ENCODE data around the gene LRRC27. TPM values are rescaled to one million over a fixed set of nuclear protein-coding genes. Genes with fewer than 3 reads are reported as not detected.
"Not testable (repeated sequence)": the region's sequence is repeated elsewhere in the genome, so short reads cannot be mapped to it uniquely, and the experiment has no call there.

LRRC27 gene
- polyA plus RNA-seq, 3 donors: 3.6 to 12.8 (median 3.6) TPM

- Histone ChIP-seq H3K9ac (ENCODE audit: insufficient read depth, low read length, poor library complexity, severe bottlenecking) (peak overlapping the region; percentile 65), H3K27me3 (ENCODE audit: control insufficient read depth in 2 of 2, insufficient read depth in 2 of 2, low read length in 2 of 2) (no peaks in the 10 kb centered on the region), H3K36me3 (replicated peaks in 1 of 2; ENCODE audit: control insufficient read depth in 1 of 2, insufficient read depth in 2 of 2, low read length in 2 of 2) (peaks cover 0 to 7% of the 10 kb centered on the region in 2 donors), H3K4me3 (replicated peaks in 1 of 3; ENCODE audit: low read depth in 2 of 3, low read length in 3 of 3) (peak overlapping the region; percentile 60 to 85 (median 79)), H3K9me3 (replicated peaks in 1 of 2; ENCODE audit: control insufficient read depth in 1 of 2, insufficient read depth in 1 of 2, low read length in 2 of 2) (no peaks in the 10 kb centered on the region), H3K27ac (ENCODE audit: low read depth in 1 of 2, low read length in 2 of 2) (peak overlapping the region; percentile 71 to 82), H3K4me2 (replicated peaks; ENCODE audit: extremely low read depth, low read length, poor library complexity, severe bottlenecking) (peak overlapping the region; percentile 73), H2AFZ (ENCODE audit: insufficient read depth, low read depth, low read length, poor library complexity, severe bottlenecking) (peak overlapping the region; percentile 79), H3K4me1 (ENCODE audit: control insufficient read depth in 1 of 2, insufficient read depth in 2 of 2, low read length in 2 of 2) (peaks cover 39 to 48% of the 10 kb centered on the region in 2 donors), H4K20me1 (ENCODE audit: insufficient read depth, low read length) (no peaks in the 10 kb centered on the region), H3K79me2 (ENCODE audit: insufficient read depth, low read length) (peaks cover 12% of the 10 kb centered on the region)
- no peaks in the 10 kb centered on the region for H3K9me3 Mint-ChIP-seq
- H3K36me3 Mint-ChIP-seq: peaks cover 23 to 32% of the 10 kb centered on the region in 2 donors
- peaks cover 0 to 1% (median 1%) of the 10 kb centered on the region in 3 donors for H3K27me3 Mint-ChIP-seq (ENCODE audit: low read depth in 3 of 3)
- peak in 2 of 3 donors; percentile 39 to 53 for DNase-seq
- peaks cover 49% of the 10 kb centered on the region for H3K4me1 Mint-ChIP-seq
- peak overlapping the region; percentile 93 to 97 for H3K4me3 Mint-ChIP-seq
- WGBS (ENCODE audit: insufficient coverage): 30% methylated on average over 12 of the region's 19 CpGs
- TF ChIP-seq, protein P1, sequence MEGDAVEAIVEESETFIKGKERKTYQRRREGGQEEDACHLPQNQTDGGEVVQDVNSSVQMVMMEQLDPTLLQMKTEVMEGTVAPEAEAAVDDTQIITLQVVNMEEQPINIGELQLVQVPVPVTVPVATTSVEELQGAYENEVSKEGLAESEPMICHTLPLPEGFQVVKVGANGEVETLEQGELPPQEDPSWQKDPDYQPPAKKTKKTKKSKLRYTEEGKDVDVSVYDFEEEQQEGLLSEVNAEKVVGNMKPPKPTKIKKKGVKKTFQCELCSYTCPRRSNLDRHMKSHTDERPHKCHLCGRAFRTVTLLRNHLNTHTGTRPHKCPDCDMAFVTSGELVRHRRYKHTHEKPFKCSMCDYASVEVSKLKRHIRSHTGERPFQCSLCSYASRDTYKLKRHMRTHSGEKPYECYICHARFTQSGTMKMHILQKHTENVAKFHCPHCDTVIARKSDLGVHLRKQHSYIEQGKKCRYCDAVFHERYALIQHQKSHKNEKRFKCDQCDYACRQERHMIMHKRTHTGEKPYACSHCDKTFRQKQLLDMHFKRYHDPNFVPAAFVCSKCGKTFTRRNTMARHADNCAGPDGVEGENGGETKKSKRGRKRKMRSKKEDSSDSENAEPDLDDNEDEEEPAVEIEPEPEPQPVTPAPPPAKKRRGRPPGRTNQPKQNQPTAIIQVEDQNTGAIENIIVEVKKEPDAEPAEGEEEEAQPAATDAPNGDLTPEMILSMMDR (IDR thresholded peaks at IDR 0.05): no peak
- H3K27ac Mint-ChIP-seq: peak overlapping the region; percentile 90 to 95 (median 92)
- intact Hi-C loops (cut with micrococcal nuclease): loop anchor here in 1 of 2 donors (10.0 kb wide), 1 partner anchor 198 kb away; the partner anchor contains the start of gene INPP5A
These were observed 5.0 kb downstream of the LRRC27 start for GRCh38 chr10:132336919-132337407.

DNA sequence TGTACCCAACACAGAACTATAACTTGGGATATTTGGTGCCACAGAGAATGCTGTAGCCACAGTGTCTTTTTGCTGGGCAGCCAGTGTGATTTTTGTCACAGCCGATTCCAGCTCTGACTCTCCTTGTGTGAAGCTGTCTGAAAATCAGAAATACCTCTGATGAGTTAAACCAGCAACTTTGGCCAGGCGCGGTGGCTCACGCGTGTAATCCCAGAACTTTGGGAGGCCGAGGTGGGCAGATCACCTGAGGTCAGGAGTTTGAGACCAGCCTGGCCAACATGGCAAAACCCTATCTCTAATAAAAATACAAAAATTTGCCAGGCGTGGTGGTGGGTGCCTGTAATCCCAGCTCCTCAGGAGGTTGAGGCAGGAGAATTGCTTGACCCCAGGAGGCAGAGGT is 5.9 kb downstream of the LRRC27 start:
- H3K27me3 ChIP-seq (ENCODE audit: control insufficient read depth in 2 of 2, insufficient read depth in 2 of 2, low read length in 2 of 2); H3K27ac ChIP-seq (ENCODE audit: low read depth in 1 of 2, low read length in 2 of 2); H3K27me3 Mint-ChIP-seq (ENCODE audit: low read depth in 3 of 3); H3K9me3 Mint-ChIP-seq; H3K79me2 ChIP-seq (ENCODE audit: insufficient read depth, low read length); H3K9me3 ChIP-seq (replicated peaks in 1 of 2; ENCODE audit: control insufficient read depth in 1 of 2, insufficient read depth in 1 of 2, low read length in 2 of 2); H4K20me1 ChIP-seq (ENCODE audit: insufficient read depth, low read length); H3K9ac ChIP-seq (ENCODE audit: insufficient read depth, low read length, poor library complexity, severe bottlenecking); DNase-seq: not testable (repeated sequence)
- peaks cover 30 to 37% of the 10 kb centered on the region in 2 donors for H3K36me3 Mint-ChIP-seq
- H3K4me1 ChIP-seq (ENCODE audit: control insufficient read depth in 1 of 2, insufficient read depth in 2 of 2, low read length in 2 of 2): peaks cover 33 to 40% of the 10 kb centered on the region in 2 donors
- intact Hi-C loops (cut with micrococcal nuclease): loop anchor here in 1 of 2 donors (10.0 kb wide), 1 partner anchor 197 kb away; the partner anchor contains the start of gene INPP5A
- peaks cover 0 to 16% of the 10 kb centered on the region in 2 donors for H3K36me3 ChIP-seq (replicated peaks in 1 of 2; ENCODE audit: control insufficient read depth in 1 of 2, insufficient read depth in 2 of 2, low read length in 2 of 2)
- 100% methylated on average over 1 of the region's 7 CpGs for WGBS (ENCODE audit: insufficient coverage)
- H3K4me3 Mint-ChIP-seq: peak overlapping the region in 1 of 2 donors; percentile 97
- peak overlapping the region; percentile 73 for H3K4me2 ChIP-seq (replicated peaks; ENCODE audit: extremely low read depth, low read length, poor library complexity, severe bottlenecking)
- peak overlapping the region in 2 of 7 donors; percentile 92 to 95 for H3K27ac Mint-ChIP-seq
- H2AFZ ChIP-seq (ENCODE audit: insufficient read depth, low read depth, low read length, poor library complexity, severe bottlenecking): peak overlapping the region; percentile 79
- peak overlapping the region in 1 of 3 experiments; percentile 79 for H3K4me3 ChIP-seq (replicated peaks in 1 of 3; ENCODE audit: low read depth in 2 of 3, low read length in 3 of 3)
- H3K4me1 Mint-ChIP-seq: peaks cover 45% of the 10 kb centered on the region
